Omental fat pad (tissue), 4 donors: ENCODE data around the gene CLCF1. TPM values are rescaled to one million over a fixed set of nuclear protein-coding genes. Genes with fewer than 3 reads are reported as not detected.

Experiments used
- ATAC-seq: fragments of 150-250 bp; one replicate; pipeline ENCODE4 v1.9.1; 2016; ENCODE audit warnings: mild to moderate bottlenecking, moderate library complexity; ENCODE audit not compliant: low FRiP score
- DNase-seq: peaks from one replicate; pipeline ENCODE4 v3.0.0-alpha.2; 2019; ENCODE audit warnings: low spot score
- CTCF ChIP-seq, 3 donors: fragments of 450-650 bp; IDR thresholded peaks; one replicate each; pipeline ENCODE4 v1.5.1; 2016 to 2017; ENCODE audit warnings: antibody characterized with exemption in 3 of 3, mild to moderate bottlenecking in 3 of 3, moderate library complexity in 2 of 3
- total RNA-seq, 4 donors: library from RNA; depleted of rRNA; stranded (reverse); fragments of >200 nt; gene quantifications; one replicate each; pipeline ENCODE4 v1.1.0, GENCODE V29; 2016

CLCF1 gene
- total RNA-seq, 4 donors from 2014 or later = 4.1 to 51.4 (median 25.1) TPM

GRCh38 chr11:67354075-67355022 lies 19.0 kb downstream of the CLCF1 start:
- ATAC-seq (peak; percentile 64), DNase-seq (peak; percentile 72)
- TF ChIP-seq CTCF (IDR thresholded peaks at IDR 0.05) = no peak

- ATAC-seq (peak; percentile 78), DNase-seq (peak; percentile 94)
- TF ChIP-seq CTCF (IDR thresholded peaks at IDR 0.05) = no peak
Measured at GRCh38 chr11:67353317-67354074, 19.9 kb downstream of the CLCF1 start, which contains the start of gene POLD4. POLD4 (minus strand) TSS chr11:67353546; CDS start chr11:67353399, 147 bp downstream.

GRCh38 chr11:67352546-67353316 lies 20.7 kb downstream of the CLCF1 start:
- ATAC-seq (peak; percentile 0), DNase-seq (no peak)
- no peak for TF ChIP-seq CTCF (IDR thresholded peaks at IDR 0.05)

- DNase-seq = no peak
- TF ChIP-seq CTCF (IDR thresholded peaks at IDR 0.05) = peak in 2 of 3 donors; percentile 45 to 88
- ATAC-seq = no peak
Measured at GRCh38 chr11:67351275-67352005, 22.0 kb downstream of the CLCF1 start.

- ATAC-seq (no peak), DNase-seq (no peak)
- no peak for TF ChIP-seq CTCF (IDR thresholded peaks at IDR 0.05)
Measured at GRCh38 chr11:67349928-67350465, 23.4 kb downstream of the CLCF1 start.

GRCh38 chr11:67349457-67349856 lies 23.9 kb downstream of the CLCF1 start:
- ATAC-seq = no peak
- TF ChIP-seq CTCF (IDR thresholded peaks at IDR 0.05) = no peak
- DNase-seq = no peak
